Stomach (tissue), 4 donors: ENCODE results near the gene SEMA6A.

Source experiments
- EP300 ChIP-seq: sonication (generic); formaldehyde crosslinking; IDR thresholded peaks from one replicate; pipeline ENCODE4 v1.6.1; 2017; ENCODE audit warnings: antibody characterized with exemption
- POLR2A ChIP-seq, 4 donors: fragments of 450-650 bp; IDR thresholded peaks; one replicate each; pipeline ENCODE4 v1.6.1; 2016; ENCODE audit warnings: antibody characterized with exemption in 4 of 4, control low read depth in 2 of 4, mild to moderate bottlenecking in 1 of 4, moderate library complexity in 1 of 4

DNA sequence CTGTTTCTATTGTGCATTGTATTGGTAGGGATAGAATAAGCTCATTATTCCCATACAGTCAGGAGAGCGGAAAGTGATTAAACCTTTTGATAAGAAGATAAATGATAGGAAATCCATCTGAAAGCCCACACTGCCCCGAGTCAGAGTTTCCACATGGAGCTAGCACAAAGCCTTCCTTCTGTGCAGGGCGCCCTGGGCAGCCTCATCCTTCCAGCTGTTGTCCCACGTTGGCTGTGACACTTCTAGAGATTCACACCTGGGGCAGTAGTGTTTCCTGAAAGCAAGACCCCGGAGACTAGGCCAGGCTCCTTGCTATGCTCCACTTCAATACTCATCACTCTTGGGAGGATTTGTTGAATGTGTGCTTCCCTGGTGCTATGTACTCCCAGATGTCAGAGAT, 172.4 kb downstream of the SEMA6A start:
- TF ChIP-seq EP300 (no peak), POLR2A (IDR thresholded peaks at IDR 0.05) (no peak)
